Body of pancreas (tissue), 4 donors: Measurements from ENCODE around the gene PUSL1.

ENCODE experiments used
- POLR2A ChIP-seq, 3 donors: fragments of 450-650 bp; IDR thresholded peaks; one replicate each; pipeline ENCODE4 v1.6.1; 2016; ENCODE audit warnings: antibody characterized with exemption in 3 of 3, mild to moderate bottlenecking in 2 of 3
- TF ChIP-seq, protein P1 (sequence below), 7 experiments: fragments of 450-650 bp in 4 of 7; fragments of 200-600 bp in 3 of 7; sonication (generic) in 3 of 7; IDR thresholded peaks; one replicate each; pipeline ENCODE4 v1.5.1; 2016 to 2019; ENCODE audit warnings: antibody characterized with exemption in 7 of 7

DNA sequence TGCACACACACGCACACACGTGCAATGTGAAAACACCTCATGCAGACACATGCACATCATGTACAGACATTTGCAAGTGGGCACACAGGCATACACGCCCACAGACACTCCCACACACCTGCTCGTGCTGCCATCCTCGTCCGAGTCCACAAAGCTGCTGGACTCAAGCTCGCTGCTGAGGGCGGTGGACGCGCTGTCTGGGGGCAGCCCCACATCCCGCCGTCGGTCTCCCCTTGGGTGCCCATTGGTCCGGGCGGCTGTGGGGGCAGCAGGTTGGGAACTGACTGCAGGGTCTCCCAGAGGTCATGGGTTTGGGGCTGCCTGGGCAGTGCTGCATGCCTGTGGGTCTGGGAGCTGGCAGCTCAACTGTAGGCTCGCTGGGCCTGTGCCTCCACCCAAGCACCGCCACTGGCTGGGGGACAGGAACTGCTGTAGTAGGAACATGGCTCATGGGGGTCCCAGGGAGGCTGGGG lies 33.2 kb downstream of the PUSL1 start:
- TF ChIP-seq, protein P1, sequence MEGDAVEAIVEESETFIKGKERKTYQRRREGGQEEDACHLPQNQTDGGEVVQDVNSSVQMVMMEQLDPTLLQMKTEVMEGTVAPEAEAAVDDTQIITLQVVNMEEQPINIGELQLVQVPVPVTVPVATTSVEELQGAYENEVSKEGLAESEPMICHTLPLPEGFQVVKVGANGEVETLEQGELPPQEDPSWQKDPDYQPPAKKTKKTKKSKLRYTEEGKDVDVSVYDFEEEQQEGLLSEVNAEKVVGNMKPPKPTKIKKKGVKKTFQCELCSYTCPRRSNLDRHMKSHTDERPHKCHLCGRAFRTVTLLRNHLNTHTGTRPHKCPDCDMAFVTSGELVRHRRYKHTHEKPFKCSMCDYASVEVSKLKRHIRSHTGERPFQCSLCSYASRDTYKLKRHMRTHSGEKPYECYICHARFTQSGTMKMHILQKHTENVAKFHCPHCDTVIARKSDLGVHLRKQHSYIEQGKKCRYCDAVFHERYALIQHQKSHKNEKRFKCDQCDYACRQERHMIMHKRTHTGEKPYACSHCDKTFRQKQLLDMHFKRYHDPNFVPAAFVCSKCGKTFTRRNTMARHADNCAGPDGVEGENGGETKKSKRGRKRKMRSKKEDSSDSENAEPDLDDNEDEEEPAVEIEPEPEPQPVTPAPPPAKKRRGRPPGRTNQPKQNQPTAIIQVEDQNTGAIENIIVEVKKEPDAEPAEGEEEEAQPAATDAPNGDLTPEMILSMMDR (IDR thresholded peaks at IDR 0.05): no peak
- no peak for TF ChIP-seq POLR2A (IDR thresholded peaks at IDR 0.05)
